Activated CD4-positive, alpha-beta T cell treated with anti-CD3 and anti-CD28 coated beads for 36 hours (primary cell): ENCODE data around the gene VDAC1. TPM values are rescaled to one million over a fixed set of nuclear protein-coding genes. Genes with fewer than 3 reads are reported as not detected.
"Not testable (repeated sequence)": the region's sequence is repeated elsewhere in the genome, so short reads cannot be mapped to it uniquely, and the experiment has no call there.

ENCODE experiments used
- ATAC-seq: fragments of 200-7000 bp; cut with Tn5 transposase; one replicate; pipeline ENCODE4 v1.10.0; 2021; ENCODE audit warnings: mild to moderate bottlenecking, moderate library complexity
- CTCF ChIA-PET: fragments of 350-600 bp; sonication (Branson Sonifier 250); formaldehyde crosslinking; loops from one replicate; lab custom pipeline; 2021; ENCODE audit warnings: antibody characterized with exemption; lab: Charles Lee
- POLR2A ChIA-PET: fragments of 350-600 bp; sonication (Branson Sonifier 250); formaldehyde crosslinking; loops from one replicate; lab custom pipeline; 2021; ENCODE audit warnings: antibody characterized with exemption, inconsistent platforms; lab: Charles Lee
- DNase-seq: peaks from one replicate; pipeline ENCODE4 v3.0.0-alpha.2; 2020
- H3K27ac Mint-ChIP-seq: one replicate; pipeline ENCODE4 v1.8.0; 2021; ENCODE audit warnings: mixed read lengths
- H3K27me3 Mint-ChIP-seq: one replicate; pipeline ENCODE4 v1.8.0; 2021; ENCODE audit warnings: mixed read lengths
- H3K36me3 Mint-ChIP-seq: one replicate; pipeline ENCODE4 v1.8.0; 2021; ENCODE audit warnings: low read depth, mixed read lengths
- H3K4me1 Mint-ChIP-seq: one replicate; pipeline ENCODE4 v1.8.0; 2021; ENCODE audit warnings: mixed read lengths
- H3K4me3 Mint-ChIP-seq: one replicate; pipeline ENCODE4 v1.8.0; 2021; ENCODE audit warnings: mild to moderate bottlenecking, moderate library complexity, mixed read lengths
- H3K9me3 Mint-ChIP-seq: one replicate; pipeline ENCODE4 v1.8.0; 2021; ENCODE audit warnings: low read depth, mixed read lengths
- intact Hi-C, 2 experiments: fragments of 100-400 bp; cut with DNase I in 1 of 2; cut with micrococcal nuclease in 1 of 2; formaldehyde crosslinking; loops; one replicate each; pipeline versions ENCODE4 v1.14.2 to v1.15.1; 2022 to 2024; cut with DNase I, micrococcal nuclease
- total RNA-seq, 2 experiments: library from RNA; stranded (reverse); gene quantifications; one replicate each; pipeline ENCODE4 v1.2.3, GENCODE V29; 2021

VDAC1 gene
- total RNA-seq, 2 experiments from 2014 or later = 482 to 486 TPM

DNA sequence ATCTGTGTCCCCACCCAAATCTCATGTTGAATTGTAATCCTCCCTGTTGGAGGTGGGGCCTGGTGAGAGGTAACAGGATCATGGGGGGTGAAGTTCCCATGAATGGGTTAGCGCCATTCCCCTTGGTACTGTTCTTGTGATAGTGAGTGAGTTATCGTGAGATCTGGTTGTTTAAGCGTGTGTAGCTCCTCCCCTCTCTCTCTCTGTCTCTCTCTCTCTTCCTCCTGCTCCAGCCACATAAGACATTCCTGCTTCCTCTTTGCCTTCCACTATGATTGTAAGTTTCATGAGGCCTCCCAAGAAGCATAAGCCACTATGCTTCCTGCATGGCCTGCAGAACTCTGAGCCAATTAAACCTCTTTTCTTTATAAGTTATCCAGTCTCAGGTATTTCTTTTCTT, 65.1 kb downstream of the VDAC1 start:
- ATAC-seq = no peak
- no peak for DNase-seq
- H3K36me3 Mint-ChIP-seq = no peaks in the 10 kb centered on the region

GRCh38 chr5:133938929-133939328, 65.8 kb downstream of the VDAC1 start:
- H3K4me1 Mint-ChIP-seq = peaks cover 24% of the 10 kb centered on the region
- no peaks in the 10 kb centered on the region for H3K27me3 Mint-ChIP-seq
- intact Hi-C loops = no loop called here
- POLR2A ChIA-PET = interaction anchor here (1.4 kb wide), 1 partner anchor 9 kb away, joined by 7 read pairs; no protein-coding TSS in a partner anchor
- CTCF ChIA-PET = interaction anchor here (0.6 to 1.0 kb wide), 3 partner anchors 70 to 1471 kb away, joined by 3 to 4 read pairs (median 3); no protein-coding TSS in a partner anchor
- ATAC-seq (peak; percentile 63), DNase-seq (no peak)
- no peaks in the 10 kb centered on the region for H3K36me3 Mint-ChIP-seq
- H3K4me3 Mint-ChIP-seq = no peak overlapping the region
- peak overlapping the region; percentile 14 for H3K27ac Mint-ChIP-seq
- peaks cover 4% of the 10 kb centered on the region for H3K9me3 Mint-ChIP-seq

More for the DNA sequence above, 65.1 kb downstream of the VDAC1 start:
- intact Hi-C loops = loop anchor here (5.0 to 10.0 kb wide), 4 partner anchors 185 to 827 kb away; partner anchors contain the start of gene FSTL4 (in 1 of the 2)
- H3K4me3 Mint-ChIP-seq = no peak overlapping the region
- no peak overlapping the region for H3K27ac Mint-ChIP-seq
- peaks cover 4% of the 10 kb centered on the region for H3K9me3 Mint-ChIP-seq
- no peaks in the 10 kb centered on the region for H3K27me3 Mint-ChIP-seq
- CTCF ChIA-PET = no interaction called here
- POLR2A ChIA-PET = no interaction called here
- peaks cover 19% of the 10 kb centered on the region for H3K4me1 Mint-ChIP-seq

DNA sequence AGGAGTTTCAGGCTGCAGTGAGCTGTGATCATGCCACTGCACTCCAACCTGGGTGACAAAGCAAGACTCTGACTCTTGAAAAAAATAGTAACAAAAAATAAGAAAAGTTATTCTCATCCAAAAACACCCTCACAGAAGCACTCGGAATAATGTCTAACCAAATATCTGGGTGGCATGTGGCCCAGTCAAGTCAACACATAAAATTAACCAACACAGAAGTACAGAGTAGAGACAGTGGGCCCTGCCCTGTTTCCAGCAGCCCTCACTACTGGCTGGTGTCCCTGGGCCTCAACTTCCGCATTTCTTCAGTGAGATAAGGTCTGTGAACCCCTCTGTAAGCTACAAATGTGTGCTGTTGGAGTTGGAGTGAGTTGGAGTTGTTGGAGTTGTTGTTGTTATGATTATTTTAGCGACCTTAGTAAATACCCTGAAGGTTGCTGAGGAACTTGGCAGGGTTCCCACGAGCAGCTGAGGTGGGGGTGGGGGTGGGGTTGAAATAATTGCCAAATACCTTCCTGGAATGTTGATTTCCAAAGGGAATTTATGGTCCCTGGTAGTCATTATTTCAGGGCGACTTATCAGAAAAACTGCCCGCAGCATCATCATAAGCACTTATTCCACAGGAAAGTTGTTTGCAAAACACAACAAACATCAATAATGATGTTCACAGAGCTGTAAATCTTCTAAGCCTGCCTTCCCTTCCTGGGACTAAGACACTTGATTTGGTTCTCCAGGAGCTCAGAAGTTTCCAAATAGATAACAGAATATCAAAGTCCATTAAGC, 66.5 kb downstream of the VDAC1 start:
- peaks cover 27% of the 10 kb centered on the region for H3K4me1 Mint-ChIP-seq
- H3K27me3 Mint-ChIP-seq = no peaks in the 10 kb centered on the region
- POLR2A ChIA-PET = interaction anchor here (0.6 to 1.4 kb wide), 2 partner anchors 8 to 15 kb away, joined by 5 to 7 read pairs; no protein-coding TSS in a partner anchor
- peak overlapping the region; percentile 14 for H3K27ac Mint-ChIP-seq
- peaks cover 4% of the 10 kb centered on the region for H3K9me3 Mint-ChIP-seq
- no peak for DNase-seq
- no peak for ATAC-seq
- intact Hi-C loops = no loop called here
- no peak overlapping the region for H3K4me3 Mint-ChIP-seq
- CTCF ChIA-PET = interaction anchor here (0.6 to 1.0 kb wide), 3 partner anchors 69 to 1471 kb away, joined by 3 to 4 read pairs (median 3); no protein-coding TSS in a partner anchor
- no peaks in the 10 kb centered on the region for H3K36me3 Mint-ChIP-seq

GRCh38 chr5:133937628-133938027, 67.1 kb downstream of the VDAC1 start:
- H3K27me3 Mint-ChIP-seq, H3K27ac Mint-ChIP-seq, intact Hi-C loops, DNase-seq, H3K36me3 Mint-ChIP-seq, H3K4me3 Mint-ChIP-seq, H3K9me3 Mint-ChIP-seq, ATAC-seq, CTCF ChIA-PET: not testable (repeated sequence)
- peaks cover 32% of the 10 kb centered on the region for H3K4me1 Mint-ChIP-seq
- POLR2A ChIA-PET = interaction anchor here (0.6 kb wide), 1 partner anchor 15 kb away, joined by 5 read pairs; no protein-coding TSS in a partner anchor

DNA sequence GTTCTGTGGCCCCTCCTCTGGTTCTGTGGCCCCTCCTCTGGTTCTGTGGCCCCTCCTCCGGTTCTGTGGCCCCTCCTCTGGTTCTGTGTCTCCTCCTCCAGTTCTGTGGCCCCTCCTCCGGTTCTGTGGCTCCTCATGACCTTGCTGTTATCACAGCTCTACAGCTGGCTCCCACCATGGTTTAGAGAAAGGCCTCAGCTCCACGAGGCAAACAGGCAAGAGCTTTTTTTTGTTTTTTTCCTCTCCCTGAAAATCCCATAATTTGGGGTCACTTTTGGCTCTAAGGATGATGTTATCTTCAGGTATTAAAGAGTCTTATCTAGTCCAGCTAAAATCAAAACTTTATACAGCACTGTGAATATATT, 68.1 kb downstream of the VDAC1 start:
- H3K27me3 Mint-ChIP-seq = no peaks in the 10 kb centered on the region
- intact Hi-C loops = no loop called here

GRCh38 chr5:133935991-133936650, 68.7 kb downstream of the VDAC1 start:
- DNase-seq, H3K4me3 Mint-ChIP-seq, intact Hi-C loops, H3K9me3 Mint-ChIP-seq, H3K27me3 Mint-ChIP-seq, H3K36me3 Mint-ChIP-seq, POLR2A ChIA-PET, ATAC-seq, H3K27ac Mint-ChIP-seq: not testable (repeated sequence)
- peaks cover 44% of the 10 kb centered on the region for H3K4me1 Mint-ChIP-seq
- CTCF ChIA-PET = interaction anchor here (0.7 kb wide), 1 partner anchor 790 kb away, joined by 3 read pairs; no protein-coding TSS in a partner anchor

More for the DNA sequence above, 68.1 kb downstream of the VDAC1 start:
- Mint-ChIP-seq H3K4me1 (peaks cover 39% of the 10 kb centered on the region), H3K36me3 (no peaks in the 10 kb centered on the region), H3K4me3 (no peak overlapping the region), H3K27ac (peak overlapping the region; percentile 35), H3K9me3 (peaks cover 4% of the 10 kb centered on the region)
- POLR2A ChIA-PET = no interaction called here
- DNase-seq (no peak), ATAC-seq (no peak)
- CTCF ChIA-PET = interaction anchor here (0.7 kb wide), 1 partner anchor 790 kb away, joined by 3 read pairs; no protein-coding TSS in a partner anchor

DNA sequence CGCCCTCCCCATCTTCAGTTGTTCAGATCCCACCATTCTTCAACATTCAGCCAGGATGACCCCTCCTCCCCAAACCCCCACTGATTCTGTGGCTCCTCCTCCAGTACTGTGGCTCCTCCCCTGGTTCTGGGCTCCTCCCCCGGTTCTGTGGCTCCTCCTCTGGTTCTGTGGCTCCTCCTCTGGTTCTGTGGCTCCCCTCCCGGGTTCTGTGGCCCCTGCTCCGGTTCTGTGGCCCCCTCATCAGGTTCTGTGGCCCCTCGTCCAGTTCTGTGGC, 69.2 kb downstream of the VDAC1 start:
- Mint-ChIP-seq H3K9me3 (peaks cover 4% of the 10 kb centered on the region), H3K36me3 (no peaks in the 10 kb centered on the region), H3K4me3 (no peak overlapping the region), H3K4me1 (peaks cover 49% of the 10 kb centered on the region), H3K27ac (no peak overlapping the region), H3K27me3 (no peaks in the 10 kb centered on the region)
- POLR2A ChIA-PET = no interaction called here
- DNase-seq = no peak
- intact Hi-C loops = no loop called here
- ATAC-seq = no peak
- CTCF ChIA-PET = interaction anchor here (1.6 kb wide), 1 partner anchor 15 kb away, joined by 3 read pairs; no protein-coding TSS in a partner anchor

DNA sequence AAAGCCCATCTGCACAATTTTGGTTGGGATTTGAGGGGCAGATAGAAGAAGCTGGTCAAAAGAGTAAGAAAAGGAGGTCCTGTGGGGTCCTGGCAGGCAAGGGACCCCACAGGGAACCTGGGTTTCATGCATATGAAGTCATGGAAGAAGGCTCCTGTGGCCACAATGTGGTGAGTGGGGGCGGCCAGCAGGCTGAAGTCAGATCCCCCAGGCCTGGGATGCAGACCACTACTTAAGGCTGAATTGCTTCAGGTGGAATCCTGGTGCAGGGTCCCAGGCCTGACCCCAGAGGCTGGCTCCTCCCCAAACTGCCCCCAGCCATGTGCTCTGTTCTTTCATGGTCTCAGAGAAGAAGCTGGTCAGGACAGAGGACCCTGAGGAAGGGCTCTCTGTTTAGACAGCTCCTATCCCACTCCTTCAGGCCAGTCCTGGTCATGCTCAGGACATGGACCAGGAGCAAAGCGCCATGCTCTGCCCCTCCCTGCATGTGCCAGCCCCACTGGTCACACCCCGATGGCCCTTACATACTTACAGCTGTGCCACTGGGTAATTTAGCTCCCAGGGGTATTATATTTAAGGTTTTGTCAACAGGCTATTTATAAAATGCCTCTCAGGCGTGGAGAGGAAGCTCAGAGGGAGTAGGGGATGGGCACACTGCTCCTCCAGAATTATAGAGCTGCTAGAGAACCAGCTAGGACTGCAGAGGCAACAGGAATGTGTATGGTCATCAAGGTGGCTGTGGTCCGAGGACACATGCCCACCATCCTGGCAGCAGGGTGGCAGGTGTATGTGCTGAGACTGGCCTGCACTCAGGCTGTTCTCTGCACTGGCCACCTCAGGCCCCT, 69.7 kb downstream of the VDAC1 start:
- CTCF ChIA-PET = interaction anchor here (0.8 to 1.6 kb wide), 3 partner anchors 10 to 29 kb away, joined by 3 read pairs; no protein-coding TSS in a partner anchor
- no peaks in the 10 kb centered on the region for H3K36me3 Mint-ChIP-seq
- ATAC-seq (no peak), DNase-seq (no peak)
- H3K9me3 Mint-ChIP-seq = peaks cover 4% of the 10 kb centered on the region
- intact Hi-C loops = no loop called here
- no peak overlapping the region for H3K4me3 Mint-ChIP-seq
- no peak overlapping the region for H3K27ac Mint-ChIP-seq
- POLR2A ChIA-PET = no interaction called here
- H3K27me3 Mint-ChIP-seq = no peaks in the 10 kb centered on the region
- peaks cover 54% of the 10 kb centered on the region for H3K4me1 Mint-ChIP-seq

DNA sequence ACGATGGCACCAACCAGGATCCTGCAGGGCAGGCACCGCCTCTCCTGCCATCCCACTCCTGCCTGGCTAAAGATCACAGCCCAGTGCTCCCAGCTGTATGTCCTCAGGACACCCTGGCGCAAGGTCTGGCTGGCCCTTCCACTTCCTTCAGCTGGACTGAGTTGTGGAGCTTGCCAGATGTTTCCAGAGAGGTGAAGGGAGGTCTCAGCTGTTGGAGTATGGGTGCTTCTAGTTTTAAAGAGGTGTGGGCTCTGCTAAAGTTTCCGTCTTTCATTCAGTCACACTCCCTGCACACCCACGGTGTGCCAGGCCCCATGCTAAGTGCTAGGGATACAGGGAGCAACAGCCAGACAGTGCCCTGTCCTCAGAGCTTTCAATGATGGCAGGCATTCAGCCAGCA, 70.5 kb downstream of the VDAC1 start:
- Mint-ChIP-seq H3K4me1 (peaks cover 57% of the 10 kb centered on the region), H3K4me3 (no peak overlapping the region), H3K36me3 (no peaks in the 10 kb centered on the region), H3K9me3 (peaks cover 4% of the 10 kb centered on the region), H3K27me3 (no peaks in the 10 kb centered on the region), H3K27ac (no peak overlapping the region)
- intact Hi-C loops = no loop called here
- DNase-seq (no peak), ATAC-seq (no peak)
- POLR2A ChIA-PET = no interaction called here
- CTCF ChIA-PET = interaction anchor here (0.8 to 1.6 kb wide), 3 partner anchors 11 to 29 kb away, joined by 3 read pairs; no protein-coding TSS in a partner anchor

GRCh38 chr5:133933670-133934295, 71.0 kb downstream of the VDAC1 start:
- Mint-ChIP-seq H3K36me3 (no peaks in the 10 kb centered on the region), H3K9me3 (peaks cover 4% of the 10 kb centered on the region), H3K4me3 (no peak overlapping the region), H3K4me1 (peaks cover 57% of the 10 kb centered on the region), H3K27ac (no peak overlapping the region), H3K27me3 (no peaks in the 10 kb centered on the region)
- ChIA-PET POLR2A (no interaction called here), CTCF (interaction anchor here (0.8 to 1.6 kb wide), 3 partner anchors 11 to 30 kb away, joined by 3 read pairs; no protein-coding TSS in a partner anchor)
- ATAC-seq (no peak), DNase-seq (no peak)
- intact Hi-C loops = no loop called here
